Measurements from ENCODE around the gene RAB27A.

DNA sequence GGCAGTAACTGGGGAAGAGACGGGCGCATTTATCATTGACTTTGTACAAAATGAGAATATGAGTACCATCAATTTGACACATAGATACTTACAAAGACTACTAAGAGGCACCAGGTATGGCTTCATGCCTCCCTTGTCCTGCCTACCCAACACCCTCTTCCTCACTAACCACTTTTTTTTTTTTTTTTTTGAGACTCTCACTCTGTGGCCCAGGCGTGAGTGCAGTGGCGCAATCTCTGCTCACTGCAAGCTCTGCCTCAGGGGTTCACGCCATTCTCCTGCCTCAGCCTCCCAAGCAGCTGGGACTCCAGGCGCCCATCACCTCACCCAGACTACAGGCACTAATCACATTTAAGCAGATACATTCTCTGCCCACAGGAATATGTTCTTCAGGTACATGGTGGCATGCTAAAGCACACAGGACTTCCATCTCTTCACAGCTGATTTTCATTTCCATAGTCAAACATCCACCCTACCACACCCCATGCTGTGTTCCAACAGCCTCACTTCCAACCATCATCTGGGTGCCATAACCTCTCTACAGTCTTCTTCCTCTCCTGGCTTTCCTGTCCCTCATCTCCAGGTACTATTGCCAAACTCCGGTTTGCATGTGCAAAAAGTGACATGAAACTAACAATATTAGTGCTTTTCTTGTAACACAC lies 41.7 kb downstream of the RAB27A start:
- TF ChIP-seq, protein P1, sequence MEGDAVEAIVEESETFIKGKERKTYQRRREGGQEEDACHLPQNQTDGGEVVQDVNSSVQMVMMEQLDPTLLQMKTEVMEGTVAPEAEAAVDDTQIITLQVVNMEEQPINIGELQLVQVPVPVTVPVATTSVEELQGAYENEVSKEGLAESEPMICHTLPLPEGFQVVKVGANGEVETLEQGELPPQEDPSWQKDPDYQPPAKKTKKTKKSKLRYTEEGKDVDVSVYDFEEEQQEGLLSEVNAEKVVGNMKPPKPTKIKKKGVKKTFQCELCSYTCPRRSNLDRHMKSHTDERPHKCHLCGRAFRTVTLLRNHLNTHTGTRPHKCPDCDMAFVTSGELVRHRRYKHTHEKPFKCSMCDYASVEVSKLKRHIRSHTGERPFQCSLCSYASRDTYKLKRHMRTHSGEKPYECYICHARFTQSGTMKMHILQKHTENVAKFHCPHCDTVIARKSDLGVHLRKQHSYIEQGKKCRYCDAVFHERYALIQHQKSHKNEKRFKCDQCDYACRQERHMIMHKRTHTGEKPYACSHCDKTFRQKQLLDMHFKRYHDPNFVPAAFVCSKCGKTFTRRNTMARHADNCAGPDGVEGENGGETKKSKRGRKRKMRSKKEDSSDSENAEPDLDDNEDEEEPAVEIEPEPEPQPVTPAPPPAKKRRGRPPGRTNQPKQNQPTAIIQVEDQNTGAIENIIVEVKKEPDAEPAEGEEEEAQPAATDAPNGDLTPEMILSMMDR (optimal IDR thresholded peaks at IDR 0.05 in 1 of 3, IDR thresholded peaks at IDR 0.05 in 1 of 3, conservative IDR thresholded peaks at IDR 0.05 in 1 of 3; ENCODE audit: extremely low read depth in 1 of 3, insufficient read depth in 2 of 3, low read length in 3 of 3): no peak
- no peak for TF ChIP-seq EZH2 (IDR thresholded peaks at IDR 0.05; ENCODE audit: low read length)
